DMS53 (cell line): Measurements from ENCODE around the gene LONRF2.
"Not testable (repeated sequence)": the region's sequence is repeated elsewhere in the genome, so short reads cannot be mapped to it uniquely, and the experiment has no call there.

Source experiments
- DNase-seq: peaks from one replicate; lab custom pipeline; 2025; lab: John Stamatoyannopoulos, UW

Gene LONRF2

GRCh38 chr2:100321866-100322820, at the start of gene LONRF2:
LONRF2 (minus strand) TSS chr2:100322501; CDS start chr2:100322093, 408 bp downstream.
- DNase-seq, result peak; percentile 95

- no peak for DNase-seq
These were observed 44.9 kb upstream of the LONRF2 start for GRCh38 chr2:100367163-100367562.

- peak; percentile 71 for DNase-seq
These were observed 43.1 kb upstream of the LONRF2 start for GRCh38 chr2:100365434-100365833.

- DNase-seq, result peak; percentile 16
These were observed 40.0 kb upstream of the LONRF2 start for GRCh38 chr2:100362269-100362668.

- DNase-seq, result no peak
These were observed 37.3 kb upstream of the LONRF2 start for GRCh38 chr2:100359576-100359975.

- no peak for DNase-seq
These were observed 36.3 kb upstream of the LONRF2 start for GRCh38 chr2:100358554-100358953.

- DNase-seq, result no peak
These were observed 30.2 kb upstream of the LONRF2 start for GRCh38 chr2:100352521-100352920.

- no peak for DNase-seq
These were observed 28.4 kb upstream of the LONRF2 start for GRCh38 chr2:100350661-100351185.

- not testable (repeated sequence) for DNase-seq
These were observed 22.8 kb upstream of the LONRF2 start for GRCh38 chr2:100345144-100345543.

- peak; percentile 85 for DNase-seq
These were observed 22.1 kb upstream of the LONRF2 start for GRCh38 chr2:100344433-100344832.

GRCh38 chr2:100342466-100342865, 20.2 kb upstream of the LONRF2 start:
- DNase-seq, result not testable (repeated sequence)

GRCh38 chr2:100339823-100340222, 17.5 kb upstream of the LONRF2 start:
- peak; percentile 96 for DNase-seq

- peak; percentile 79 for DNase-seq
These were observed 12.6 kb upstream of the LONRF2 start for GRCh38 chr2:100334929-100335328.

- no peak for DNase-seq
These were observed 5.4 kb upstream of the LONRF2 start for GRCh38 chr2:100327742-100328141.

GRCh38 chr2:100321179-100321865, 979 bp downstream of the LONRF2 start:
- DNase-seq, result peak; percentile 94

GRCh38 chr2:100320547-100321178, 1.6 kb downstream of the LONRF2 start:
- peak; percentile 81 for DNase-seq

GRCh38 chr2:100317634-100318033, 4.7 kb downstream of the LONRF2 start:
- DNase-seq, result peak; percentile 47

- no peak for DNase-seq
These were observed 12.2 kb downstream of the LONRF2 start for GRCh38 chr2:100309973-100310719.

- no peak for DNase-seq
These were observed 13.0 kb downstream of the LONRF2 start for GRCh38 chr2:100309311-100309710.

GRCh38 chr2:100303744-100304143, 18.6 kb downstream of the LONRF2 start:
- peak; percentile 20 for DNase-seq

- DNase-seq, result peak; percentile 68
These were observed 19.8 kb downstream of the LONRF2 start for GRCh38 chr2:100302585-100302892.
